ENCODE measurements around the gene GMDS. TPM values are rescaled to one million over a fixed set of nuclear protein-coding genes. Genes with fewer than 3 reads are reported as not detected.

The GMDS gene
- total and polyA plus RNA-seq, 2 of the 13 experiments (the other 11 are each of a cell fraction or from before 2014, with no cell fraction given) = 64.4 to 112 TPM

DNA sequence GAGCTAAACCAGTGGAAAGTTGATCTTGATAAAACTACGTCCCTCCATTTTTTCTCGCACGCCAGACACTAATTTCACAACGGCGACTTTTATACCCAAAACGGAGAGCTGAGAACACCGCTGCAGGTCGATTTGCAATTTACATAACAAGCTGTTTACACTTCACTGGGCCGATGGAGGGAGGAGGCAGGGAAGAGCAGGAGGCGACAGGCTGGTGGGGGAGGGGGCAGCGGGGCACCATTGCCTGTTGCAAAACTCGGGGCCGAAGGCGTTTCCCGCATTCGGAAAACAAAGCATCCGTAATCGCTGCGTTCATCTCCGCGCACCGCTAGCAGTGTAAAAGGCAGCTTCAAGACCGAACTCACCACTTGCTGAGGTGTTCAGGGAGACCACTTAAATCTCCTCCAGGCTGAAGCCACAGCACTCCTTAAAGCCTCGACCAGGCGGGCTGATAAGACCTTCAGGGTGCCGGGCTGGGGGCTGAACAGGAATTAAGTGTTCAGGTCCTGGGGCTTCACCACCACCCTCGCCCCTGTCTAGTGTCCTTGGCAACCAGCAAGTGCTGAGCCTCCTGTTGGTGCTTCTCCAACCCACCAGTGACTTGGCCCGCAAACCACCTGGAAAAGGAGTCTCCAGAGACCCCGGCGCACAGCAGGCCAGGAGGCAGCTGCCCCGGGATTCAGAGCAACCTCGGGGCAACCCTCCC lies 637.7 kb downstream of the GMDS start (continued):
- TF ChIP-seq, protein P1, sequence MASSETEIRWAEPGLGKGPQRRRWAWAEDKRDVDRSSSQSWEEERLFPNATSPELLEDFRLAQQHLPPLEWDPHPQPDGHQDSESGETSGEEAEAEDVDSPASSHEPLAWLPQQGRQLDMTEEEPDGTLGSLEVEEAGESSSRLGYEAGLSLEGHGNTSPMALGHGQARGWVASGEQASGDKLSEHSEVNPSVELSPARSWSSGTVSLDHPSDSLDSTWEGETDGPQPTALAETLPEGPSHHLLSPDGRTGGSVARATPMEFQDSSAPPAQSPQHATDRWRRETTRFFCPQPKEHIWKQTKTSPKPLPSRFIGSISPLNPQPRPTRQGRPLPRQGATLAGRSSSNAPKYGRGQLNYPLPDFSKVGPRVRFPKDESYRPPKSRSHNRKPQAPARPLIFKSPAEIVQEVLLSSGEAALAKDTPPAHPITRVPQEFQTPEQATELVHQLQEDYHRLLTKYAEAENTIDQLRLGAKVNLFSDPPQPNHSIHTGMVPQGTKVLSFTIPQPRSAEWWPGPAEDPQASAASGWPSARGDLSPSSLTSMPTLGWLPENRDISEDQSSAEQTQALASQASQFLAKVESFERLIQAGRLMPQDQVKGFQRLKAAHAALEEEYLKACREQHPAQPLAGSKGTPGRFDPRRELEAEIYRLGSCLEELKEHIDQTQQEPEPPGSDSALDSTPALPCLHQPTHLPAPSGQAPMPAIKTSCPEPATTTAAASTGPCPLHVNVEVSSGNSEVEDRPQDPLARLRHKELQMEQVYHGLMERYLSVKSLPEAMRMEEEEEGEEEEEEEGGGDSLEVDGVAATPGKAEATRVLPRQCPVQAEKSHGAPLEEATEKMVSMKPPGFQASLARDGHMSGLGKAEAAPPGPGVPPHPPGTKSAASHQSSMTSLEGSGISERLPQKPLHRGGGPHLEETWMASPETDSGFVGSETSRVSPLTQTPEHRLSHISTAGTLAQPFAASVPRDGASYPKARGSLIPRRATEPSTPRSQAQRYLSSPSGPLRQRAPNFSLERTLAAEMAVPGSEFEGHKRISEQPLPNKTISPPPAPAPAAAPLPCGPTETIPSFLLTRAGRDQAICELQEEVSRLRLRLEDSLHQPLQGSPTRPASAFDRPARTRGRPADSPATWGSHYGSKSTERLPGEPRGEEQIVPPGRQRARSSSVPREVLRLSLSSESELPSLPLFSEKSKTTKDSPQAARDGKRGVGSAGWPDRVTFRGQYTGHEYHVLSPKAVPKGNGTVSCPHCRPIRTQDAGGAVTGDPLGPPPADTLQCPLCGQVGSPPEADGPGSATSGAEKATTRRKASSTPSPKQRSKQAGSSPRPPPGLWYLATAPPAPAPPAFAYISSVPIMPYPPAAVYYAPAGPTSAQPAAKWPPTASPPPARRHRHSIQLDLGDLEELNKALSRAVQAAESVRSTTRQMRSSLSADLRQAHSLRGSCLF (CRISPR knock-in tag; IDR thresholded peaks at IDR 0.05; ENCODE audit: borderline replicate concordance) = no peak
- TF ChIP-seq EP300 (IDR thresholded peaks at IDR 0.05; ENCODE audit: low read depth in 2 of 2, low read length in 2 of 2) (no peak; a peak in 1 of 4 replicates), EP300 (CRISPR knock-in tag; IDR thresholded peaks at IDR 0.05; ENCODE audit: borderline replicate concordance) (no peak), ZBTB7B (CRISPR knock-in tag; IDR thresholded peaks at IDR 0.05) (no peak), NCOA5 (CRISPR knock-in tag; IDR thresholded peaks at IDR 0.05) (no peak), ZNF121 (CRISPR knock-in tag; IDR thresholded peaks at IDR 0.05) (0 out of 2 replicates have a peak, but pooled peaks have one; percentile 22), ZSCAN30 (CRISPR knock-in tag; IDR thresholded peaks at IDR 0.05) (no peak), MEIS2 (CRISPR knock-in tag; IDR thresholded peaks at IDR 0.05) (no peak), ZNF709 (CRISPR knock-in tag; IDR thresholded peaks at IDR 0.05) (no peak), CBX5 (CRISPR knock-in tag; IDR thresholded peaks at IDR 0.05; ENCODE audit: borderline replicate concordance) (peak; percentile 66; the same call in 1 of the 2 replicates), SOX6 (IDR thresholded peaks at IDR 0.05) (no peak), SOX6 (CRISPR knock-in tag; IDR thresholded peaks at IDR 0.05) (peak; percentile 83), NR2F2 (IDR thresholded peaks at IDR 0.05; ENCODE audit: borderline replicate concordance, low read depth) (no peak), ZNF3 (CRISPR knock-in tag; IDR thresholded peaks at IDR 0.05) (no peak), ZFX (CRISPR knock-in tag; IDR thresholded peaks at IDR 0.05; ENCODE audit: low read depth) (peak; percentile 32), KAT2B (IDR thresholded peaks at IDR 0.05; ENCODE audit: borderline replicate concordance, low read depth, low read length) (no peak), ZKSCAN1 (IDR thresholded peaks at IDR 0.05; ENCODE audit: low read length) (no peak), ZFP82 (CRISPR knock-in tag; IDR thresholded peaks at IDR 0.05; ENCODE audit: borderline replicate concordance) (no peak), ETV6 (CRISPR knock-in tag; conservative IDR thresholded peaks at IDR 0.05) (no peak), ZBTB1 (CRISPR knock-in tag; IDR thresholded peaks at IDR 0.05; ENCODE audit: borderline replicate concordance) (no peak), NCOA1 (CRISPR knock-in tag; IDR thresholded peaks at IDR 0.05) (no peak), HOXA9 (CRISPR knock-in tag; IDR thresholded peaks at IDR 0.05; ENCODE audit: borderline replicate concordance) (no peak), BCL6 (CRISPR knock-in tag; IDR thresholded peaks at IDR 0.05) (peak; percentile 65), ZNF350 (CRISPR knock-in tag; IDR thresholded peaks at IDR 0.05; ENCODE audit: borderline replicate concordance, low read depth) (peak; percentile 25; the same call in 1 of the 2 replicates), MIER2 (CRISPR knock-in tag; IDR thresholded peaks at IDR 0.05) (no peak)
- TF ChIP-seq, protein P2, sequence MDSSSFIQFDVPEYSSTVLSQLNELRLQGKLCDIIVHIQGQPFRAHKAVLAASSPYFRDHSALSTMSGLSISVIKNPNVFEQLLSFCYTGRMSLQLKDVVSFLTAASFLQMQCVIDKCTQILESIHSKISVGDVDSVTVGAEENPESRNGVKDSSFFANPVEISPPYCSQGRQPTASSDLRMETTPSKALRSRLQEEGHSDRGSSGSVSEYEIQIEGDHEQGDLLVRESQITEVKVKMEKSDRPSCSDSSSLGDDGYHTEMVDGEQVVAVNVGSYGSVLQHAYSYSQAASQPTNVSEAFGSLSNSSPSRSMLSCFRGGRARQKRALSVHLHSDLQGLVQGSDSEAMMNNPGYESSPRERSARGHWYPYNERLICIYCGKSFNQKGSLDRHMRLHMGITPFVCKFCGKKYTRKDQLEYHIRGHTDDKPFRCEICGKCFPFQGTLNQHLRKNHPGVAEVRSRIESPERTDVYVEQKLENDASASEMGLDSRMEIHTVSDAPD (CRISPR knock-in tag; IDR thresholded peaks at IDR 0.05) = no peak
- TF ChIP-seq, protein P3, sequence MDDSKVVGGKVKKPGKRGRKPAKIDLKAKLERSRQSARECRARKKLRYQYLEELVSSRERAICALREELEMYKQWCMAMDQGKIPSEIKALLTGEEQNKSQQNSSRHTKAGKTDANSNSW (CRISPR knock-in tag; IDR thresholded peaks at IDR 0.05; ENCODE audit: borderline replicate concordance) = no peak
